Testis (tissue), 2 donors: ENCODE measurements around the gene ATM.

Experiments
- CTCF ChIP-seq, 3 experiments: fragments of 450-650 bp in 2 of 3; fragments of 200-600 bp in 1 of 3; sonication (generic) in 1 of 3; IDR thresholded peaks; one replicate each; pipeline ENCODE4 v1.5.1; 2016 to 2019; ENCODE audit warnings: antibody characterized with exemption in 3 of 3, mild to moderate bottlenecking in 2 of 3, moderate library complexity in 1 of 3
- POLR2A ChIP-seq: fragments of 450-650 bp; IDR thresholded peaks from one replicate; pipeline ENCODE4 v1.6.1; 2017; ENCODE audit warnings: antibody characterized with exemption, mild to moderate bottlenecking, moderate library complexity

- TF ChIP-seq CTCF (IDR thresholded peaks at IDR 0.05) = no peak
- TF ChIP-seq POLR2A = no peak
Observed at GRCh38 chr11:108338750-108339149, 115.9 kb downstream of the ATM start.
